ENCODE measurements around the gene PPM1L. TPM values are rescaled to one million over a fixed set of nuclear protein-coding genes. Genes with fewer than 3 reads are reported as not detected.

Gene PPM1L
- total RNA-seq, 1 experiment from 2014 or later: 13.2 TPM

DNA sequence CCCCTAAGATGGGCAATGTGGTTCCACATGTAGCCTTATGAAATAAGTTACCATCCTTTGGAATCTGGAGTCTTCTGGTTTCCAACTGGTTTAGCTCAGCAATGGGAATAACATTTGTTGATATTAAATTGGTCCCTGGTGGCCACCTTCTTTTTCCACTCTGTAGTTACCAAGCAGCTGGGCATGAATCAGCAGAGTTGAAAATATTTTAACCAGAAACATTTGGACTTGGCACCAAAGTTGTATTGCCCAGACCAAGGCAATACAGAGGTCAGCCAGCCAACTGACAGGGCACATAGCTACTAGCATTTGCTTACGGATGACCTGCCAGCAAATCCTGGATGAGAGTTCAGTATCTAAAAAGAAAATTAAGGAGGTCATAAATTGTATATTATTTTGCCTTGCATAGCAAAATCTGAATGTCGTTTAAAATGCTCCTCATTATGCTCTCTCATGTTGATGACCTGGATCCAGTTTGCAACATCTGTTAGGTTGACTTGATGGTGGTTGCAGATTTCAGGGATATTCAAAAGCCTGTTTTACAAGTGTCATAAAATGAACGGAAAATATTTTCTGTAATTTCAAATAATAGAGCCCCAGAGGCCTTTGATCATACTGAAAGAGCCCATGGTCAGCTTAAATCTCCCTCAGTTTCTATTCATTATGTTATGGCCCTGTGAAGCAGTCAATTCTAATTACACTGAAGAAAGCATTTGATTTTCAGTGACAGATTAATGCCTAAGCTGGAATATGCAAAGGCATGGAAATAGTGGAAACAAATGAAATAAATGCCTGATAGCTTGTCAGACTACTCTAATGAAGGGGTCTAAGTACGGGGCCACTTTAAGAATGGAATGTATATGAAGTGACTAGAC, 54.6 kb downstream of the PPM1L start (continued):
- no peak for TF ChIP-seq POLR2AphosphoS5 (IDR thresholded peaks at IDR 0.05; ENCODE audit: low read depth, low read length)
- no peak for TF ChIP-seq FOSL1 (IDR thresholded peaks at IDR 0.05; ENCODE audit: low read depth)

DNA sequence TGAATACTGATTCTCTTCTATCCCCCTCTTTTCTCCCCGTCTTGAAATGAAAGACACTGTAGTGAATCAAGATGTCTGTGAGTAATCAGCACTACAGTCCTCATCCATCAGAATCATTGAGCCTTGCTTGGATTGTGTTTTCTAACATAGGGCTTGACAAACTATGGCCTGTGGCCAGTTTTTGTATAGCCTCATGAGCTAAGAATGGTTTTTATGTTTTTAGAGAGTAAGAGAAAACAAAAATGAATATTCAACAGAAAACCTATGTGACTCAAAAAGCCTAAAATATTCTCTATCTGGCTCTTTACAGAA, 55.2 kb downstream of the PPM1L start:
- H4K20me1 ChIP-seq (ENCODE audit: insufficient read depth): no peaks in the 10 kb centered on the region
- H3K4me2 ChIP-seq (ENCODE audit: low read length): no peak overlapping the region
- DNase-seq (ENCODE audit: low read depth, low spot score): no peak
- no peaks in the 10 kb centered on the region for H3K9me2 ChIP-seq (ENCODE audit: insufficient read depth)
- TF ChIP-seq EZH2phosphoT487 (IDR thresholded peaks at IDR 0.05; ENCODE audit: borderline replicate concordance): no peak
- TF ChIP-seq SP1 (IDR thresholded peaks at IDR 0.05; ENCODE audit: low read depth): no peak
- no peak for TF ChIP-seq CBX3 (IDR thresholded peaks at IDR 0.05; ENCODE audit: low read depth)
- no peak for TF ChIP-seq POLR2AphosphoS5 (IDR thresholded peaks at IDR 0.05; ENCODE audit: low read depth, low read length)
- no peak for TF ChIP-seq EZH2 (IDR thresholded peaks at IDR 0.05)
- TF ChIP-seq CEBPB (IDR thresholded peaks at IDR 0.05; ENCODE audit: low read depth): no peak
- TF ChIP-seq ZNF274 (IDR thresholded peaks at IDR 0.05; ENCODE audit: low read depth, low read length): no peak
- TF ChIP-seq, protein P1, sequence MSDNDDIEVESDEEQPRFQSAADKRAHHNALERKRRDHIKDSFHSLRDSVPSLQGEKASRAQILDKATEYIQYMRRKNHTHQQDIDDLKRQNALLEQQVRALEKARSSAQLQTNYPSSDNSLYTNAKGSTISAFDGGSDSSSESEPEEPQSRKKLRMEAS (IDR thresholded peaks at IDR 0.05): no peak
- TF ChIP-seq SRF (IDR thresholded peaks at IDR 0.05; ENCODE audit: low read depth): no peak
- TF ChIP-seq, protein P2, sequence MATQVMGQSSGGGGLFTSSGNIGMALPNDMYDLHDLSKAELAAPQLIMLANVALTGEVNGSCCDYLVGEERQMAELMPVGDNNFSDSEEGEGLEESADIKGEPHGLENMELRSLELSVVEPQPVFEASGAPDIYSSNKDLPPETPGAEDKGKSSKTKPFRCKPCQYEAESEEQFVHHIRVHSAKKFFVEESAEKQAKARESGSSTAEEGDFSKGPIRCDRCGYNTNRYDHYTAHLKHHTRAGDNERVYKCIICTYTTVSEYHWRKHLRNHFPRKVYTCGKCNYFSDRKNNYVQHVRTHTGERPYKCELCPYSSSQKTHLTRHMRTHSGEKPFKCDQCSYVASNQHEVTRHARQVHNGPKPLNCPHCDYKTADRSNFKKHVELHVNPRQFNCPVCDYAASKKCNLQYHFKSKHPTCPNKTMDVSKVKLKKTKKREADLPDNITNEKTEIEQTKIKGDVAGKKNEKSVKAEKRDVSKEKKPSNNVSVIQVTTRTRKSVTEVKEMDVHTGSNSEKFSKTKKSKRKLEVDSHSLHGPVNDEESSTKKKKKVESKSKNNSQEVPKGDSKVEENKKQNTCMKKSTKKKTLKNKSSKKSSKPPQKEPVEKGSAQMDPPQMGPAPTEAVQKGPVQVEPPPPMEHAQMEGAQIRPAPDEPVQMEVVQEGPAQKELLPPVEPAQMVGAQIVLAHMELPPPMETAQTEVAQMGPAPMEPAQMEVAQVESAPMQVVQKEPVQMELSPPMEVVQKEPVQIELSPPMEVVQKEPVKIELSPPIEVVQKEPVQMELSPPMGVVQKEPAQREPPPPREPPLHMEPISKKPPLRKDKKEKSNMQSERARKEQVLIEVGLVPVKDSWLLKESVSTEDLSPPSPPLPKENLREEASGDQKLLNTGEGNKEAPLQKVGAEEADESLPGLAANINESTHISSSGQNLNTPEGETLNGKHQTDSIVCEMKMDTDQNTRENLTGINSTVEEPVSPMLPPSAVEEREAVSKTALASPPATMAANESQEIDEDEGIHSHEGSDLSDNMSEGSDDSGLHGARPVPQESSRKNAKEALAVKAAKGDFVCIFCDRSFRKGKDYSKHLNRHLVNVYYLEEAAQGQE (IDR thresholded peaks at IDR 0.05; ENCODE audit: low read depth): no peak
- no peak for TF ChIP-seq RAD21 (IDR thresholded peaks at IDR 0.05; ENCODE audit: low read depth)
- no peak for TF ChIP-seq YY1 (IDR thresholded peaks at IDR 0.05; ENCODE audit: extremely low read depth, insufficient replicate concordance, low read depth, low read length)
- TF ChIP-seq FOSL1 (IDR thresholded peaks at IDR 0.05; ENCODE audit: low read depth): no peak
- TF ChIP-seq, protein P3, sequence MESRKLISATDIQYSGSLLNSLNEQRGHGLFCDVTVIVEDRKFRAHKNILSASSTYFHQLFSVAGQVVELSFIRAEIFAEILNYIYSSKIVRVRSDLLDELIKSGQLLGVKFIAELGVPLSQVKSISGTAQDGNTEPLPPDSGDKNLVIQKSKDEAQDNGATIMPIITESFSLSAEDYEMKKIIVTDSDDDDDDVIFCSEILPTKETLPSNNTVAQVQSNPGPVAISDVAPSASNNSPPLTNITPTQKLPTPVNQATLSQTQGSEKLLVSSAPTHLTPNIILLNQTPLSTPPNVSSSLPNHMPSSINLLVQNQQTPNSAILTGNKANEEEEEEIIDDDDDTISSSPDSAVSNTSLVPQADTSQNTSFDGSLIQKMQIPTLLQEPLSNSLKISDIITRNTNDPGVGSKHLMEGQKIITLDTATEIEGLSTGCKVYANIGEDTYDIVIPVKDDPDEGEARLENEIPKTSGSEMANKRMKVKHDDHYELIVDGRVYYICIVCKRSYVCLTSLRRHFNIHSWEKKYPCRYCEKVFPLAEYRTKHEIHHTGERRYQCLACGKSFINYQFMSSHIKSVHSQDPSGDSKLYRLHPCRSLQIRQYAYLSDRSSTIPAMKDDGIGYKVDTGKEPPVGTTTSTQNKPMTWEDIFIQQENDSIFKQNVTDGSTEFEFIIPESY (IDR thresholded peaks at IDR 0.05; ENCODE audit: extremely low read depth, insufficient replicate concordance, low read length): no peak
- TF ChIP-seq, protein P4, sequence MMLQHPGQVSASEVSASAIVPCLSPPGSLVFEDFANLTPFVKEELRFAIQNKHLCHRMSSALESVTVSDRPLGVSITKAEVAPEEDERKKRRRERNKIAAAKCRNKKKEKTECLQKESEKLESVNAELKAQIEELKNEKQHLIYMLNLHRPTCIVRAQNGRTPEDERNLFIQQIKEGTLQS (IDR thresholded peaks at IDR 0.05): no peak
- TF ChIP-seq ELF1 (IDR thresholded peaks at IDR 0.05; ENCODE audit: borderline replicate concordance, low read depth): no peak
- TF ChIP-seq JUND (IDR thresholded peaks at IDR 0.05): no peak
- H3K9me3 ChIP-seq (ENCODE audit: control insufficient read depth in 1 of 2, insufficient read depth in 1 of 2, low read depth in 1 of 2, low read length in 2 of 2): no peaks in the 10 kb centered on the region
- H3K27me3 ChIP-seq (ENCODE audit: insufficient read depth, low read length): no peaks in the 10 kb centered on the region
- H3K36me3 ChIP-seq (ENCODE audit: control insufficient read depth in 1 of 2, insufficient read depth in 2 of 2, low read length in 2 of 2): no peaks in the 10 kb centered on the region
- no TSS peak for BruUV-seq (replicated peaks)
- H3K4me1 ChIP-seq (ENCODE audit: control insufficient read depth in 1 of 2, insufficient read depth in 2 of 2, low read length in 2 of 2): peaks cover 0 to under 1% of the 10 kb centered on the region in 2 experiments; a peak in 1 of 4 replicates
- H3K4me3 ChIP-seq (replicated peaks in 1 of 2; ENCODE audit: low read depth in 1 of 2, low read length in 2 of 2): no peak overlapping the region
- no peaks in the 10 kb centered on the region for H3K79me2 ChIP-seq (ENCODE audit: insufficient read depth, low read length)
- no peak for ATAC-seq
- H3K9ac ChIP-seq (ENCODE audit: low read length): no peak overlapping the region
- intact Hi-C loops (cut with micrococcal nuclease): no loop called here
- ChIA-PET CTCF (no interaction called here), RAD21 (ENCODE audit: low non-redundant PET in 1 of 2, low total read pairs in 2 of 2, uncharacterized antibody in 2 of 2, unreplicated experiment in 2 of 2) (no interaction called here), POLR2A (no interaction called here)
- no peak overlapping the region for H3K27ac ChIP-seq (ENCODE audit: low read depth, low read length)
- H2AFZ ChIP-seq (ENCODE audit: low read depth, low read length, poor library complexity, severe bottlenecking): no peak overlapping the region

Data from HCT116 (cell line).